ENCODE data around the gene PEX5. TPM values are rescaled to one million over a fixed set of nuclear protein-coding genes. Genes with fewer than 3 reads are reported as not detected.

The PEX5 gene
- 10 to 100 TPM; 52.1 to 59.8 TPM for total RNA-seq
- 10 to 100 TPM; 19.8 to 34.8 TPM for polyA plus RNA-seq
- long read RNA-seq, donor 1: 0 reads
- long read RNA-seq, donor 2, partial matches to known transcripts: 0 of 1 reads
- long read RNA-seq, donor 2, other reads (novel, unspliced or antisense): 0 of 1 reads
- long read RNA-seq, donor 3, partial matches to known transcripts: 0 of 1 reads
- long read RNA-seq, donor 3, other reads (novel, unspliced or antisense): 0 of 1 reads
- long read RNA-seq, donor 4, partial matches to known transcripts: 0 of 1 reads
- long read RNA-seq, donor 4, other reads (novel, unspliced or antisense): 0 of 1 reads
- long read RNA-seq, donor 5, partial matches to known transcripts: 0 of 4 reads
- long read RNA-seq, donor 5, other reads (novel, unspliced or antisense): 0 of 4 reads

DNA sequence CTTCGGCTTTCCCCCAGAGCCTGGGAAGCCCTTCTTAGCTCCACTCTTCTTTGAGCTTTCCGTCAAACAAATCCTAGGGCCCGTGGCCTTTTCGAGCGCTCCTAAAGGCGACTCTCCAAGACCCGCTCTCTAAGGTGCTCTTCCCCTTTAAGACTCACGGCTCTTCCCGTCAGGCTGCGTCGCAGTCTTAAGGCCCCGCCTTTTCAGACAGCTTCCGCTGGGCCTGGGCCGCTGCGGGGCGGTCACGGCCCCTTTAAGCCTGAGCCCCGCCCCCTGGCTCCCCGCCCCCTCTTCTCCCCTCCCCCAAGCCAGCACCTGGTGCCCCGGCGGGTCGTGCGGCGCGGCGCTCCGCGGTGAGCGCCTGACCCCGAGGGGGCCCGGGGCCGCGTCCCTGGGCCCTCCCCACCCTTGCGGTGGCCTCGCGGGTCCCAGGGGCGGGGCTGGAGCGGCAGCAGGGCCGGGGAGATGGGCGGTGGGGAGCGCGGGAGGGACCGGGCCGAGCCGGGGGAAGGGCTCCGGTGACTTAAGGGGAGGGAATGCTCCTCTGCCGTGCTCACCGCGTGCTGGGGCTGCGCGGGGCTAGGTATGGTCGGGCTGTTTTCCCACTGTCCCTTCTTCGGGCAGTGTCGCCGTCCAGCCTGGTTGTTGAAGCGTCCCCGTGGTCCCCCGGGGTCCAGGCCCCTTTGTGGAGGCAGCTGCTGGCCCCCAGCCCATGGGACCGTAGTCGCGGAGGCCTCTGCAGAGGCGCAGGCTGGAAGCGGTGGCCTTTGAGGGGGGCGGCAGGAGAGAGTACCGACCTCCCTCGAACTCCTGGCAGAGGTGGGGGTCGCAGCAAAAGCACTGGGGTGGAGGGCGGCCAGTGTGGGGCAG, at the start of gene PEX5:
Gene PEX5 (plus strand): TSS at position 289 of the 870 bp plus-strand sequence. CDS start 692 bp downstream, outside the sequence.
- Histone ChIP-seq H3K36me3 (ENCODE audit: control insufficient read depth in 4 of 4, insufficient read depth in 4 of 4, low read length in 4 of 4) (peaks cover 0 to 10% (median 7%) of the 10 kb centered on the region in 4 donors), H3K4me3 (peak within 1 kb of the TSS; percentile 84), H3K27ac (ENCODE audit: low read depth in 1 of 2, low read length in 1 of 2) (peak within 1 kb of the TSS; percentile 93 to 95), H3K27me3 (ENCODE audit: control insufficient read depth in 3 of 3, insufficient read depth in 3 of 3, low read length in 2 of 3) (no peaks in the 10 kb centered on the region), H3K9me3 (ENCODE audit: control insufficient read depth in 4 of 4, insufficient read depth in 3 of 4, low read length in 3 of 4) (no peaks in the 10 kb centered on the region), H3K9ac (ENCODE audit: insufficient read depth in 1 of 2, low read length in 2 of 2) (peak within 1 kb of the TSS; percentile 76 to 91), H3K4me1 (ENCODE audit: control insufficient read depth in 5 of 5, insufficient read depth in 5 of 5, low read length in 5 of 5) (peaks cover 7 to 26% (median 10%) of the 10 kb centered on the region in 5 donors)
- WGBS, 2 donors: 1% methylated on average over 64 to 68 of the region's 68 CpGs
- ATAC-seq (ENCODE audit: insufficient read depth, low FRiP score) (peak; percentile 97), DNase-seq (peak; percentile 93 to 96 (median 95))
- TF ChIP-seq, protein P1, sequence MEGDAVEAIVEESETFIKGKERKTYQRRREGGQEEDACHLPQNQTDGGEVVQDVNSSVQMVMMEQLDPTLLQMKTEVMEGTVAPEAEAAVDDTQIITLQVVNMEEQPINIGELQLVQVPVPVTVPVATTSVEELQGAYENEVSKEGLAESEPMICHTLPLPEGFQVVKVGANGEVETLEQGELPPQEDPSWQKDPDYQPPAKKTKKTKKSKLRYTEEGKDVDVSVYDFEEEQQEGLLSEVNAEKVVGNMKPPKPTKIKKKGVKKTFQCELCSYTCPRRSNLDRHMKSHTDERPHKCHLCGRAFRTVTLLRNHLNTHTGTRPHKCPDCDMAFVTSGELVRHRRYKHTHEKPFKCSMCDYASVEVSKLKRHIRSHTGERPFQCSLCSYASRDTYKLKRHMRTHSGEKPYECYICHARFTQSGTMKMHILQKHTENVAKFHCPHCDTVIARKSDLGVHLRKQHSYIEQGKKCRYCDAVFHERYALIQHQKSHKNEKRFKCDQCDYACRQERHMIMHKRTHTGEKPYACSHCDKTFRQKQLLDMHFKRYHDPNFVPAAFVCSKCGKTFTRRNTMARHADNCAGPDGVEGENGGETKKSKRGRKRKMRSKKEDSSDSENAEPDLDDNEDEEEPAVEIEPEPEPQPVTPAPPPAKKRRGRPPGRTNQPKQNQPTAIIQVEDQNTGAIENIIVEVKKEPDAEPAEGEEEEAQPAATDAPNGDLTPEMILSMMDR (IDR thresholded peaks at IDR 0.05; ENCODE audit: control extremely low read depth, extremely low read depth): peak; percentile 12

DNA sequence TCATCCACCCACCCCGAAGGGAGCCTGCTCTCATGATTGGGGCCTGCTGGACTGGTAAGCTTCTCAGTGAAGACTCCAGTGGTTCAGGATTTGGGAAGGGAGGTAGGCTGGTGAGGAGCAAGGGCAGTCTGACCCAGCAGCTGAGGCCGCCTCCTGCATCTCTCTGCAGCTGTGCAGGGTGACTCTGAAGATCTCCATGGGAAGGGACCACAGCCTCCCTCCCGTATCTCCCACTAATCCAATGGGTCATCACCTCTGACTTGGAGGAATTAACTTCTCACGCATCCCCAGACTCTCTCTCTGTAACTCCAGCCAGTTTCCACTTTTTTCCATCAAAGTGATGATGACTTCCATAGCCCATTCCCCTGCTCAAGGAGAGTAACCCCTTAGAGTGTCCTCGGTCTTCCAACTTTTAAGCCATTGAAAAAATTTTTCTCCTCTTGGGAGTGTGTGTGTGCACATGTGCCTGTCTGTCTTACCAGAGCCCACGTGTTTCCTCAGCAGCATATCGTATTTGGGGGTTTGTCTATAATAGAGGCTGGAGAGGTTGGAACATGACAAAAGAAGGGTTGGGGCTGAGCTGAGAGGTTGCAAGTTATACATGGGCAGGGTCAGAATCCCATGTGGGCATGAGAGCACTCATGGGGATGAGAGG, 48.0 kb upstream of the PEX5 start:
- Histone ChIP-seq H3K9me3 (ENCODE audit: control insufficient read depth in 4 of 4, insufficient read depth in 3 of 4, low read length in 3 of 4) (peaks cover 0 to 3% (median 0%) of the 10 kb centered on the region in 4 donors), H3K27me3 (ENCODE audit: control insufficient read depth in 3 of 3, insufficient read depth in 3 of 3, low read length in 2 of 3) (no peaks in the 10 kb centered on the region), H3K4me3 (no peak overlapping the region), H3K9ac (ENCODE audit: insufficient read depth in 1 of 2, low read length in 2 of 2) (no peak overlapping the region), H3K36me3 (ENCODE audit: control insufficient read depth in 4 of 4, insufficient read depth in 4 of 4, low read length in 4 of 4) (peaks cover 0 to 16% (median 10%) of the 10 kb centered on the region in 4 donors), H3K27ac (ENCODE audit: low read depth in 1 of 2, low read length in 1 of 2) (no peak overlapping the region), H3K4me1 (ENCODE audit: control insufficient read depth in 5 of 5, insufficient read depth in 5 of 5, low read length in 5 of 5) (peaks cover 0 to 2% (median 0%) of the 10 kb centered on the region in 5 donors)
- ATAC-seq (ENCODE audit: insufficient read depth, low FRiP score) (no peak), DNase-seq (no peak)
- 87 to 92% methylated on average over 7 of the region's 7 CpGs for WGBS, 2 donors
- TF ChIP-seq, protein P1 (IDR thresholded peaks at IDR 0.05; ENCODE audit: control extremely low read depth, extremely low read depth): no peak

DNA sequence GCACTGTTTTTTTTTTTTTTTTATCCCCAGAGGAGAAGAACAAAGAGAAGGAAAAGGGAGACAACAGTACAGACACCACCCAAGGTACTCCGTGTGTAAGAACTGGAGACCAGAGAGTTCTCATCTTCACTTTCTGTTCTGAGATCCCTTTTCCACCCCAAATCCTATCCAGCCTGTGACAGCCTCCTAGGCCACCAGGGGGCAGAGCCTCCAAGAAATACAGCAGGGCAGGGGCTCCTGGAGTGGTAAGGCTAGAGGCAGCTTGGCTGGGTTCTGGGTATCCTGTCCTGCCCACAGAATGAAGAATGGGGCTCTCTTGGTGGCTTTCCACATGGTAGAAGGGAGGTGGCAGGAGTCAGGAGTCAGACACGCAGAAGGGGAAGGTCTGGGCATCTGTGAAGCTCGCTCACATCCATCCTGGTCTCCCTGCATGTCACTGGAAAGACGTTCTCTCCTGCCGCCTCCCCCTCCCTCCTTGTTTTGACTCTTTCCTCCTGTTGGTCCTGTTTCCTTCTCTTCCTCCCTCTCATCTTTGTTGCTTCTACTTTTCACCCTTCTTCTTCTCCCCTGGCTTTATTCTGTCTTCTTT, 47.3 kb upstream of the PEX5 start:
- Histone ChIP-seq H3K4me1 (ENCODE audit: control insufficient read depth in 5 of 5, insufficient read depth in 5 of 5, low read length in 5 of 5) (peaks cover 0 to 2% (median 0%) of the 10 kb centered on the region in 5 donors), H3K9me3 (ENCODE audit: control insufficient read depth in 4 of 4, insufficient read depth in 3 of 4, low read length in 3 of 4) (peaks cover 0 to 3% (median 0%) of the 10 kb centered on the region in 4 donors), H3K4me3 (no peak overlapping the region), H3K27me3 (ENCODE audit: control insufficient read depth in 3 of 3, insufficient read depth in 3 of 3, low read length in 2 of 3) (no peaks in the 10 kb centered on the region), H3K36me3 (ENCODE audit: control insufficient read depth in 4 of 4, insufficient read depth in 4 of 4, low read length in 4 of 4) (peaks cover 0 to 11% (median 9%) of the 10 kb centered on the region in 4 donors), H3K27ac (ENCODE audit: low read depth in 1 of 2, low read length in 1 of 2) (no peak overlapping the region), H3K9ac (ENCODE audit: insufficient read depth in 1 of 2, low read length in 2 of 2) (no peak overlapping the region)
- ATAC-seq (ENCODE audit: insufficient read depth, low FRiP score) (peak; percentile 83), DNase-seq (peak; percentile 42 to 58 (median 52))
- TF ChIP-seq, protein P1 (IDR thresholded peaks at IDR 0.05; ENCODE audit: control extremely low read depth, extremely low read depth): peak; percentile 35
- 71 to 90% methylated on average over 5 of the region's 5 CpGs for WGBS, 2 donors

All from lung (tissue), 16 donors.